Activated T-helper 17 cell treated with anti-CD3 and anti-CD28 coated beads, Interleukin-2, amount 50 U/mL, for 72 hours (primary cell): ENCODE results near the gene CSNK1E. TPM values are rescaled to one million over a fixed set of nuclear protein-coding genes. Genes with fewer than 3 reads are reported as not detected.
"Not testable (repeated sequence)": the region's sequence is repeated elsewhere in the genome, so short reads cannot be mapped to it uniquely, and the experiment has no call there.

ENCODE experiments used
- ATAC-seq: fragments of 150-1000 bp; cut with Tn5 transposase; replicated peaks from 2 replicates; pipeline ENCODE4 v1.10.0; 2021; ENCODE audit warnings: mild to moderate bottlenecking, moderate library complexity
- H3K27ac Mint-ChIP-seq: one replicate; pipeline ENCODE4 v1.8.0; 2022; ENCODE audit warnings: mixed read lengths
- H3K27me3 Mint-ChIP-seq: one replicate; pipeline ENCODE4 v1.8.0; 2022; ENCODE audit warnings: mixed read lengths
- H3K36me3 Mint-ChIP-seq: one replicate; pipeline ENCODE4 v1.8.0; 2022; ENCODE audit warnings: low read depth, mild to moderate bottlenecking, mixed read lengths
- H3K4me1 Mint-ChIP-seq: one replicate; pipeline ENCODE4 v1.8.0; 2022; ENCODE audit warnings: mixed read lengths
- H3K4me3 Mint-ChIP-seq: one replicate; pipeline ENCODE4 v1.8.0; 2022; ENCODE audit warnings: mild to moderate bottlenecking, mixed read lengths
- H3K9me3 Mint-ChIP-seq: one replicate; pipeline ENCODE4 v1.8.0; 2022; ENCODE audit warnings: mixed read lengths
- total RNA-seq, 2 donors: library from RNA; stranded (reverse); gene quantifications; one replicate each; pipeline ENCODE4 v1.2.3, GENCODE V29; 2022

CSNK1E gene
- 100 to 1,000 TPM; 123 to 132 TPM for total RNA-seq

DNA sequence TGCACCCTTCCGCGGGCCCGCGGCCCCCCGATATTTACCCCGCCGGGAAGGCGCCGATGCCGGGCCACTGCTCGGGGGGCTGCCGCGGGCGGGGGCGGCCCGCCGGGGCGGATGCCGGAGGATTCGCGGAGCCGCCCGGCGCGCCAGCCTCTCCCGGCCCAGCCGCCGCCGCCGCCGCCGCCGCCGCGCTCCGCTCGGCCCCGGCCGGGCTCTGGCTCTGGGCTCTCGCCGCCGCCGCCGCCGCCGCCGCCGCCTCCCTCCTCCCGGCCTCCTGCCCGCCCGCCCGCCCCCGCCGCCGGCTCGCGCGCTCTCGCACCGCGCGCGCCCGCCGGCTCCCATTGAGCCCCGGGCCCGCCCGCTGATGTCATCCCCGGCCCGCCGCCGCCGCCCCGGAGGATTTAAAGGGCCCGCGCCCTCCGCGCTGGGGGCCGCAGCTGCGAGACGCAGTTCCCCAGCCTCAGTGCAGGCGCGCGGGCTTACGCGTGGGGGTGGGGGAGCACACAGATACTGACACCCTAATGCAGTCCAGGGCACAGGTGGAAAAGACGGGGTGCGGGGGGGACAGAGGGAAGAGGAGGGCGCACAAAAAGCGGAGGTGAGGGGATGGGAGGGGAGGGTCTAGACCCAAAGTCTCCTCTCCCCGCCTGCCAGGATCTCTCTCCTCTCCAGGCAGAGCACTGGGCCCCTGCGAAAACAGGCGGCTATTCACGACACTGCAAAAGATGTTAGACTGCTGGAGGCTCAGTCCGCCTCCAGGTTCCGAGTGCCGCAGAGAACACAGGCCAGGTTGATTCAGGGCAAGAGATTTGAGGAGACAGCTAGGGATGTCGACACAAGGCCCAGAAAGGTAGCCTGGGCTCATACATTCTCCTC is at the start of gene CSNK1E:
CSNK1E (minus strand) TSS at position 312 of the 873 bp plus-strand sequence. CDS start 3,276 bp downstream, outside the sequence.
- H3K4me1 Mint-ChIP-seq: peaks cover 28% of the 10 kb centered on the region
- ATAC-seq: peak; percentile 64
- H3K27ac Mint-ChIP-seq: peak within 1 kb of the TSS; percentile 92

DNA sequence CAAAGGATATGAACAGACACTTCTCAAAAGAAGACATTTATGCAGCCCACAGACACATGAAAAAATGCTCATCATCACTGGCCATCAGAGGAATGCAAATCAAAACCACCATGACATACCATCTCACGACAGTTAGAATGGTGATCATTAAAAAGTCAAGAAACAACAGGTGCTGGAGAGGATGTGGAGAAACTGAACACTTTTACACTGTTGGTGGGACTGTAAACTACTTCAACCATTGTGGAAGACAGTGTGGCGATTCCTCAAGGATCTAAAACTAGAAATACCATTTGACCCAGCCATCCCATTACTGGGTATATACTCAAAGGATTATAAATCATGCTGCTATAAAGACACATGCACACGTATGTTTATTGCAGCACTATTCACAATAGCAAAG is 48.6 kb upstream of the CSNK1E start:
- not testable (repeated sequence) for ATAC-seq, H3K27ac Mint-ChIP-seq, H3K27me3 Mint-ChIP-seq, H3K9me3 Mint-ChIP-seq, H3K4me1 Mint-ChIP-seq, H3K4me3 Mint-ChIP-seq
- H3K36me3 Mint-ChIP-seq: peaks cover 28% of the 10 kb centered on the region

More for the DNA sequence above, at the start of gene CSNK1E:
- Mint-ChIP-seq H3K4me3 (peak within 1 kb of the TSS; percentile 85), H3K36me3 (peaks cover 38% of the 10 kb centered on the region), H3K9me3 (no peaks in the 10 kb centered on the region), H3K27me3 (no peaks in the 10 kb centered on the region)

DNA sequence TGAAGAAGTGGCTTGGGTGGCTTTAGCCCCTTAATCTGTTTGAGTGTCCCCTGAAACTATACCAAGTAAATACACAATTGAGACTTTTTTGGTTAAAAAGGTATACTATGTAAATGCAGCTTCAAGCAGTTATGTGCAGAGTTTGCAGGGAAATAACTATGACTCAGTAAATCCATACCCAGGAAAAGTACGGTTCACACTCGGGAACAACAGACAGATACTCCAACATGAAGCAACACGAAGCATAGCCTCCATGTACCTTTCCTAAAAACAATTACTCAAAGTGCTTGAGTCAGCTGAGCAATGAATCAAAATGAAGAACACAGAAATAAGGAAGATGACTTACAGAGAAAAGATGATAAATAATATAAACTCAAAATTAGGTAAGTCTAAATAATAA is 47.9 kb upstream of the CSNK1E start:
- ATAC-seq, H3K4me1 Mint-ChIP-seq, H3K4me3 Mint-ChIP-seq, H3K9me3 Mint-ChIP-seq, H3K27me3 Mint-ChIP-seq, H3K27ac Mint-ChIP-seq: not testable (repeated sequence)
- peaks cover 28% of the 10 kb centered on the region for H3K36me3 Mint-ChIP-seq

DNA sequence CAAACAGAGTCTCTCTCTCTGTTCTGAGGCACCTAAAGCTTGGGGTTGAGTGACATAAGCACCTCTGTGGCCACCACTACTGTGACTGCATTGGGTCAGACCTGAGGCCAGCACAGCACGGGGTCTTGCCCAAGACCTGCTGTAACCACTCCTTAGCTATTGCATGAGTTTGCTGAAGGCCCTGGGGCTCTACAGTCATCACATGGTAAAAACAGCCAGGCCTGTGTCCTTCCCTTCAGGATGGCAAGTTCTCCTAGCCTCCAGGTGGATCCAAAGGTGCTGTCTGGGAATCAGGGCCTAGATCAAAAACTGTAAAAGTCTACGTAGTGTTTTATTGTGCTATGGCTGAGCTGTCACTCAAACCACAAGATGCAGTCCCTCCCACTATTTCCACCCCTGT is 43.3 kb upstream of the CSNK1E start:
- H3K36me3 Mint-ChIP-seq: peaks cover 23% of the 10 kb centered on the region
- not testable (repeated sequence) for H3K9me3 Mint-ChIP-seq, H3K27ac Mint-ChIP-seq, ATAC-seq, H3K4me1 Mint-ChIP-seq, H3K27me3 Mint-ChIP-seq, H3K4me3 Mint-ChIP-seq

DNA sequence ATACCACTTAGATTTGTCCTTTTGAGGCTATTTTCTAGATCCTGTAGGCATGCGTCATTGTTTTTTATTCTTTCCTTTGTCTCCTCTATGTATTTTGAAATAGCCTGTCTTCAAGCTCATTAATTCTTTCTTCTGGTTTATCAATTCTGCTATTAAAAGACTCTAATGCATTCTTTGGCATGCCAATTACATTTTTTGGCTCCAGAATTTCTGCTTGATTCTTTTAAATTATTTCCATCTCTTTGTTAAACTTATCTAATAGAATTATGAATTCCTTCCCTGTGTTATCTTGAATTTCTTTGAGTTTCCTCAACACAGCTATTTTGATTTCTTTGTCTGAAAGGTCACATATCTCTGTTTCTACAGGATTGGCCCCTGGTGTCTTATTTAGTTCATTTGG is 42.6 kb upstream of the CSNK1E start:
- not testable (repeated sequence) for H3K9me3 Mint-ChIP-seq, H3K27ac Mint-ChIP-seq, ATAC-seq, H3K4me3 Mint-ChIP-seq, H3K4me1 Mint-ChIP-seq, H3K27me3 Mint-ChIP-seq
- H3K36me3 Mint-ChIP-seq: peaks cover 20% of the 10 kb centered on the region

DNA sequence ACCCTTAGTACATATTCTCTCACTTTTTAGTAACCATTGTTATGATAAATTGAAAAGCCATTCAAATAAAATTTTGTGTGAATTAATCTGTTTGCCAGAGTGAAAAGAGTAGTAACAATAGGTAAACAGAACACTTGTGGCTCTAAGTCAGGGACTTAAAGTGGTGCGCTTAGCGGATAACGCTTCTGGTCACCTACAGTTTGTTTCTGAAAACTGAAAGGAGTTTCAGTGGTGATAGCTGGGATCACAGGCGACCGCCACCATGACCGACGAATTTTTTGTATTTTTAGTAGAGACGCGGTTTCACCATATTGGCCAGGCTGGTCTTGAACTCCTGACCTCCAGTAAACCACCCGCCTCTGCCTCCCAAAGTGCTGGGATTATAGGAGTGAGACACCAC is 40.7 kb upstream of the CSNK1E start:
- H3K36me3 Mint-ChIP-seq: peaks cover 14% of the 10 kb centered on the region
- not testable (repeated sequence) for H3K4me3 Mint-ChIP-seq, H3K27ac Mint-ChIP-seq, ATAC-seq, H3K4me1 Mint-ChIP-seq, H3K9me3 Mint-ChIP-seq, H3K27me3 Mint-ChIP-seq

DNA sequence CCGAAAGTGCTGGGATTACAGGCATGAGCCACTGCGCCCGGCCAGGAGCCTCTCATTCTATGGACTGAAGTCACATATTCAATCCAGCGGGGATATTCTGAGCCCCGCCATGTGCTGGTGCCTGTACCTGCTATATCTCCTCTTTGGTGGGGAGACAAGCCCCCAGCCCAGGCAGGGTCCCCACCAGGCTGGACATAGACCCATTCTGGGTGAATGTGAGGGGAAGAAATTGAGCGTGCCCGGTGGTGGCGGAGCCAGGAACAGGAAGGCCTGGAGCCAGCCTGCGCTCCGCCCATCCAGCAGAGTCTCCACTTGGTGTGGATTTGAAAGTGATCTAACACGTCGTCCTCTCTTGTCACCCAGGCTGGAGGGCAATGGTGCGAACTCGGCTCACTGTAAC is 38.0 kb upstream of the CSNK1E start:
- Mint-ChIP-seq H3K4me1 (no peaks in the 10 kb centered on the region), H3K27ac (no peak overlapping the region), H3K9me3 (no peaks in the 10 kb centered on the region), H3K27me3 (no peaks in the 10 kb centered on the region), H3K36me3 (peaks cover 14% of the 10 kb centered on the region), H3K4me3 (no peak overlapping the region)
- ATAC-seq: no peak

DNA sequence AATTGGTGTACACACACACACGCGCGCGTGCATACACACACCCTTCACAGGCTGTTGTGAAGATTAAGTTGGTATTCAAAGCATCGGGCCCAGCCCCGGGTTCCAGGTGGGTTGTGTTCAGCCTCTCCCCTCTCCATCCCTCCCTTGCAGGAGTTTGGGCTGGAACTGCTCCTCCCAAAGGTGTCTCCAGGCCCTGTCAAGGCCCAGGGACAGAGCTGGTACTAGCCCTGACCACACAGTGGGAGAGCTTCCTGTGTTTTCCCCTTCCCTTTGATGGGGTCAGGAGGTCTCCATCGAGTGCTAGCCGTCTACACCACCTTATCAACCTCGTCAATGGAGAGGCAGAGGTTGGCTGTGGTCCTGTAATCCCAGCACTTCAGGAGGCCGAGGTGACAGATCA is 36.5 kb upstream of the CSNK1E start:
- H3K36me3 Mint-ChIP-seq: peaks cover under 1% of the 10 kb centered on the region
- H3K4me1 Mint-ChIP-seq: no peaks in the 10 kb centered on the region
- no peak overlapping the region for H3K27ac Mint-ChIP-seq
- no peaks in the 10 kb centered on the region for H3K27me3 Mint-ChIP-seq
- no peak overlapping the region for H3K4me3 Mint-ChIP-seq
- ATAC-seq: peak; percentile 14
- H3K9me3 Mint-ChIP-seq: no peaks in the 10 kb centered on the region

DNA sequence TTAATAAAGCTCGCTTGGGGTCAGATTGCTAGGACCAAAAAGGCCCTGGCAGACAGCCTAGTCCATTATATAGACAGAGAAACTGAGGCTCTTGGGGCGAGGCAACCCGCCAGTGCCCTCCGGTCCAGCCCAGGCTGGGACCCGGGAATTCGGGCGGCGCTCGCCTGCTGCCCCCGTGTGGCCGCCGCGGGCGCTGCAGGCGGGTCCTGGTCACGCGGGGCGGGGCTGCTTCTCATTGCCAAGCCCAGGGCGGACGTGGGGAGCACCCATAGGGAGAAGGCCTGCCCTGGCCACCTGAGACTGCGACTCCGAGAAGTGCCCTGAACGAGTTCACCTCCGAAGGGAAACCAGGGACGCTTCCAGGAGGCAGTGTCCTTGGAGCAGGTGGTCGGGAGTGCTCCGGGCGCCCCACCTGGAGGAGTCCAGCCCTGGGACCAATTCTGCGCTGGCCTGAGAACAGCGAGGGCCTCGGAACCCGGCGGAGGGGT is 36.0 kb upstream of the CSNK1E start:
- no peaks in the 10 kb centered on the region for H3K36me3 Mint-ChIP-seq
- H3K4me1 Mint-ChIP-seq: no peaks in the 10 kb centered on the region
- H3K27me3 Mint-ChIP-seq: no peaks in the 10 kb centered on the region
- H3K27ac Mint-ChIP-seq: no peak overlapping the region
- ATAC-seq: peak; percentile 84
- H3K9me3 Mint-ChIP-seq: no peaks in the 10 kb centered on the region
- no peak overlapping the region for H3K4me3 Mint-ChIP-seq

DNA sequence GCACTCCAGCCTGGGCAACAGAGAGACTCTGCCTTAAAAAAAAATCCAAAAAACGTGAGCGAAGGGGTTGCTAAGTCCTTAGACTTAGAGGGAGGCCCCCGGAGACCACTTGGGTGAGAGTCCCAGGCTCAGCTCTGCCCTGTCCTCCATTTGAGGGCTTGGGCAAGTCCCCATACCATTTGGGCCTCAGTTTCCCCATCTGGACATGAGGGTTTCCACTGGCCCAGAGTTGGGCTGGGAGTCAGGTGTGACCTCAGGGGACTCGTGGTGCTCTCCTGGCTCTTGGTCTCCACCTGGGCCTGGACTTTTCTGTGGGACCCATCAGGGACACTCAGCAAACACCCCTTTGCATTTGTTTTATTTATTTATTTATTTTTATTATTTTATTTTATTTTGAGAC is 35.2 kb upstream of the CSNK1E start:
- no peaks in the 10 kb centered on the region for H3K27me3 Mint-ChIP-seq
- H3K27ac Mint-ChIP-seq: no peak overlapping the region
- ATAC-seq: no peak
- no peak overlapping the region for H3K4me3 Mint-ChIP-seq
- H3K36me3 Mint-ChIP-seq: no peaks in the 10 kb centered on the region
- no peaks in the 10 kb centered on the region for H3K9me3 Mint-ChIP-seq
- H3K4me1 Mint-ChIP-seq: no peaks in the 10 kb centered on the region

DNA sequence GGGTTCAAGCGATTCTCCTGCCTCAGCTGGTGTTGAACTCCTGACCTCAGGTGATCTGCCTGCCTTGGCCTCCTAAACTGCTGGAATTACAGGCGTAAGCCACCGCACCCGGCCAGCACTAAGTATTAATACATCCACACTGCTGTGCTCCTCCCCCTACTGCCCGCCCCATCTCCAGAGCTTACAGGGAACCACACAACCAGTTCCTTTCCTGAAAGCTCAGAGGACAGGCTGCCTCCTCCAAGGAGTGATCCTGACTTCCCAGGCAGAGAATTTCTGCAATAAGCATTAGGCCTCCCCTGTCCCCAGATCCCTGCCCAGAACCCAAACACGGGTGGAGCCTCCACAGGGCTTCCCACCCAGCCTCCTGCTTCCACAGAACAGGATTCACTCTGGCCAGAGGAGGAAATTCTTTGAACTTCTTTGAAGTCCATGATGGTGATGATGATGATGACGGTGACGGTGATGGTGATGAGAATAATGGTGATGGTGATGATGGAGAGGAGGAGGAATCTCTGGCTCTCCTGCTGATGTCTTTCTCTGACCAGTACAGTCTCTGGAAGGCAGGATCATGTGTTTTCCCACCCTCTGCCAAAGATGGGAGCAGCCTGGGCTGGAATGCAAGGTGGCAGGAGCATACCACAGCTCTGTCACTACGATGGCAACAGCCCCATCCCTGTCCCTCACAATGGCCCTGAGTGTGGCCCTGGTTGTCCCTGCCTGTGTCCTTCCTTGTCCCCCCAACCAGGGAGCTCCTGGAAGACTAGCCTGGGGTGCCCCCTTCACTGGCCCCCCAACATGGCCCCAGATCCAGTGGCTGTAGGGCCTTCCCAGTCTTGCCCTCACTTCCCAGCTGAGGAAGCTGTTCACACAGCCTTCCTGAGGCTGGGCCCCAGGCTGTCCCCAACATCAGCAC is 33.5 kb upstream of the CSNK1E start:
- H3K9me3 Mint-ChIP-seq: no peaks in the 10 kb centered on the region
- H3K27me3 Mint-ChIP-seq: no peaks in the 10 kb centered on the region
- ATAC-seq: no peak
- no peaks in the 10 kb centered on the region for H3K36me3 Mint-ChIP-seq
- no peaks in the 10 kb centered on the region for H3K4me1 Mint-ChIP-seq
- no peak overlapping the region for H3K4me3 Mint-ChIP-seq
- peak overlapping the region; percentile 61 for H3K27ac Mint-ChIP-seq

DNA sequence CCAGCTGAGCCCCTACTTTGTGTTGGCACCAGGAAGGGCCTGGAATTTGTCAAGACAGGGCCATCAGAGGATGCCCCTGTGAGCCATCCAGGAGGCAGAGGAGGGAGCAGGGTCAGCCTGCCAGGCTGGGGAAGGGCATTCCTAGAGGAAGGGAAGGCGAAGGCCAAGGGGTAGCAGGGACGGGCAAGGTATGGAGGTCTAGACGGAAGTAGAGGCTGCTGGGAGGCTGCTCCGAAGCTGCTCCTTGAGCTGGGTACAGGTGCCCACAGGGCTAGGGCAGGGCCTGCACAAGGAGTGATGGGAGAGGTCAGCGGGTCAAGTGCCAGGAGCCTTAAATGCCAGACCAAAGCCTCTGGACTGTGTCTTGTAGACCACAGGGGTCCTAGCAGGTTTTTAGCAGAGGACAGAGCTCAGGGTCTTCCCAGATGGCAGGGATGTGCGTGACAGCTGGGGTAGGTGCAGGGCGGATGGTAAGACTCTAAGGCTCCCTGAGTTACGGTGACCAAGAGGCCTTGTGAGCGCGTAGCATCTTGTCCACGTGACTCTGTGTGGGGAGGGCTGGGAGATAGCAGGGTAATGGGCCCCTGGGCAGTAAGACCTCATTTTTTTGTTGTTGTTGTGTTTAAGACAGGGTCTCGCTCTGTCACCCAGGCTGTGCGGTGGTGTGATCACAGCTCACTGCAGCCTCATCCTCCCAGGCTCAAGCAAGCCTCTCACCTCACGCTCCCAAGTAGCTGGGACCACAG is 31.7 kb upstream of the CSNK1E start:
- ATAC-seq: no peak
- Mint-ChIP-seq H3K36me3 (no peaks in the 10 kb centered on the region), H3K4me3 (no peak overlapping the region), H3K4me1 (no peaks in the 10 kb centered on the region), H3K27ac (no peak overlapping the region), H3K27me3 (no peaks in the 10 kb centered on the region), H3K9me3 (no peaks in the 10 kb centered on the region)

DNA sequence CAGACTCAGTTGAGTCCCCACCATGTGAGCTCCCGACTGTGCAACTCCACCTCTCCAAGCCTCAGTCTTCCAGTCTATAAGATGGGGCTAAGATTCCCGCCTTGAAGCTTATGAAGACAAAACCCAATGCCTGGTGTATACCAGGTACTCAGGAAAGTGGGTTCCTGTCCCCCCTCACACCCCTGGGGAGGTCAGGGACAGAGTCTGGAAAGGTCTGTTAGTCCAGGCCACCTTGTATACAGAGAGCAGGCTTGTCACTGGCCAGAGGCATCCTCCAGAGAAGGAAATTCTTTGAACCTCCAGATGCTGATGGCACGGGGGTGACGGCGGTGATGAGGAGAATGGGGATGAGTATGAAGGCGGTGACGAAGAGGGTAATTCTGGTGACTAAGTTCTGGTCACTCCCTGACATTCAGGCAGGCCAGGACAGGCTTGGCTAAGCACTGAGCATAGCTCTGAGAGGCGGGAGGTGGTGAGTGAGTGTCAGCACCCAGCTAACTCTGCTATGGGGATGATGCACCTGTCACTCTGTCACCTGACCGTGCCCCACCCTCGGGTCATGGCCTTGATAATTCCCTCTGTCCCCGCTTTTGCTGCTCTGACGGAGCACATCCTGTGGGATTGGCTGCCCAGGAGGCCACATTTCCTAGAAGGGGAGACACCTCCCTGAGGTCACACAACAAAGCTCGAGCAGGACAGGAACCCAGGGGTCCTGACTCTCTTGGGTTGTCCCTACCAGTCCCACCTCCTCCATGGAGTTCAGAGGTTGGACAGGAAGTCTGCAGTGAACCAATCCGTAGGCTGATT is 30.9 kb upstream of the CSNK1E start:
- H3K4me3 Mint-ChIP-seq: no peak overlapping the region
- H3K9me3 Mint-ChIP-seq: no peaks in the 10 kb centered on the region
- no peaks in the 10 kb centered on the region for H3K36me3 Mint-ChIP-seq
- H3K27ac Mint-ChIP-seq: no peak overlapping the region
- no peaks in the 10 kb centered on the region for H3K4me1 Mint-ChIP-seq
- no peaks in the 10 kb centered on the region for H3K27me3 Mint-ChIP-seq
- ATAC-seq: peak; percentile 84
